Renal cortex interstitium (tissue), 11 donors: ENCODE data around the gene ENGASE. TPM values are rescaled to one million over a fixed set of nuclear protein-coding genes. Genes with fewer than 3 reads are reported as not detected.

Experiments
- DNase-seq, 11 donors: peaks; one replicate each; pipeline ENCODE4 v3.0.0-alpha.2; 2013; ENCODE audit warnings: low read depth in 9 of 11, low spot score in 4 of 11; ENCODE audit errors: extremely low read depth in 1 of 11
- polyA plus RNA-seq, 3 donors: library from polyadenylated mRNA; unstranded; fragments of 120-200 nt; gene quantifications; one replicate each; pipeline ENCODE4 v1.2.1, GENCODE V29; 2013; ENCODE audit not compliant: insufficient read length in 3 of 3

ENGASE gene
- polyA plus RNA-seq, 3 donors = 14.6 to 29.0 (median 22.4) TPM

DNA sequence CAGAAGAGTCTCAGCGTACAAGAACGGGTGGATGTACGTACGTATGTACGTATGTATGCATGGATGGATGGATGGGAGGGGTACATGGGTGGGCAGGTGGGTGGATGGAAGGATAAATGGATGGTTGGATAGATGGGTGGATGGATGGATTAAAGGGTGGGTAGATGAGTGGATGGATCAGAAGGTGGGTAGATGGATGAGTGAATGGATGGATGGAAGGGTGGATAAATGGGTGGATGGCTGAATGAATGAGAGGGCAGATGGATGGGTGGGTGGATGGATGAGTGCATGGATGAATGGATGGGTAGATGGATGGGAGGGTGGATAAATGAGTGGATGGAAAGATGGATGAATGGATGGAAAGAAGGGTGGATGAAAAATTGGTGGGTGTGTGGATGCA lies 45.6 kb downstream of the ENGASE start:
- DNase-seq = no peak

DNA sequence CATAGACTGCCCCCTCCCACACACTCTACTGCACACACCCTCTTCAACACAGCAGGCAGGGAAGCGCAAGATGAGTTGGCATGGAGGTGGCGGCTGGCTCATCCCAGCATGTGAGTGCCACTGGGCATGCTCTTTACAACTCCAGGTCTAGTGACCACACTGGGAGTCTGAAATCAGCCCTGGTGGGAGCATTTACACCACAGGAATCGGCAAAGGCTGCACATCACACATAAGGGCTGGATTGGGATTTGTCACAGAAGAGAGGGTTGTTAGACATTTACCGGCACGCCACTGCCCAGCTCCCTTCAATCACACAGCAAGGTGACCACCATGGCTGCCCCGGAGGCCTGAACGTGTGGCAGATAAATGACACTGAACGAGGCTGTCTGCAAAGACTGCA lies 49.4 kb downstream of the ENGASE start:
- DNase-seq = no peak

DNA sequence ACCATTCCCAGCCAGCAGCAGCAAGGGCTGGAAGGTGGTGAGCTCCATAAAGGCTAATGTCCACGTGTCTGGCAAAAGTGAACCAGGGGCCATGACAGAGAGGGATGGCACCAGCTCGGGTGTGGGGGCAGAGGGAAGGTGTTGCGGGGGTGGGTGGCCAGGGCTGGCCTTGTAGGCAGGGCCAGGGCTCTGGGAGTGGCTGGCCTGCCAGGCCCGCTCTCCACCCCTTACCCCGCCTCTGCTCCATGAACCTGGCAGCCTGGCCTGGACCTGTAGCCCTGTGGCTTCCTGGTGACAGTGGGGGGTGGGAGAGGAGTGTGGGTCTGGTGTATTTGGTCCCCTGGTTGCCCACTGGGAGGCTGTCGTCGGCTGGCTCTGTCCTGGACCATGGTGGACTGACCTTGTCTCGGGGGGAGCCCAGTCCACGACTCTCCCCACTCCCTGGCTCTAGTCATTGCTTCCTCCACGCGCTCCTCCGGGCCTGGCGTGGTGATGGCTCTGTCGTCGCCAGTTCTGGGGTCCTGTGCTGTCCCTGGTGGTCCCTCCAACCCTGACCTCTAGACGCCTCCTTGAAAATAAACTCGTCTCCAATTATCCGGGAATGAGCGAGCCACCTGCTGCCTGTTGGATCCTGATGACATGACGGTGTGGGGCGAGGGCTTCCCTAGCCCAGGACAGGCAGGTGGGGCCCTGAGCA lies 50.0 kb downstream of the ENGASE start:
- no peak for DNase-seq

DNA sequence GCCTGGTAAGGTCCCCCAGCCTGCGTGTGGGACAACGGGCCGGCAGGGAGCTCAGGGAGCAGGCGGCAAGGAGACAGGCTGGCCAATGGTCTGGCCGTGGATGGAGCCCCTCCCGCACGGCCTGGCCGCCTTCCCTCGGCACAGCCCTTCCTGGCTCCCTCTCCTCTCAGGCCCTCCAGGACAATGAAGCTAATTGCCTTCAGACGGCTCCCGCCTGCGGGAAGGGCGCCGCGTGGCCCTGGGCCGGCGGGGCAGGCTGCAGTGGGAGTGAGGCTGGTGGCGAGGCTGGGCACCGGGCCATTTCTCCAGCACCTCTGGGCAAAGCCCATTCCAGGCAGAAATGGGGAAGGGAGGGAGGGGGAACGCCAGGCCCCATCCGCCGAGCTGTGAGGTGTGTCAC lies 50.9 kb downstream of the ENGASE start:
- DNase-seq = no peak

DNA sequence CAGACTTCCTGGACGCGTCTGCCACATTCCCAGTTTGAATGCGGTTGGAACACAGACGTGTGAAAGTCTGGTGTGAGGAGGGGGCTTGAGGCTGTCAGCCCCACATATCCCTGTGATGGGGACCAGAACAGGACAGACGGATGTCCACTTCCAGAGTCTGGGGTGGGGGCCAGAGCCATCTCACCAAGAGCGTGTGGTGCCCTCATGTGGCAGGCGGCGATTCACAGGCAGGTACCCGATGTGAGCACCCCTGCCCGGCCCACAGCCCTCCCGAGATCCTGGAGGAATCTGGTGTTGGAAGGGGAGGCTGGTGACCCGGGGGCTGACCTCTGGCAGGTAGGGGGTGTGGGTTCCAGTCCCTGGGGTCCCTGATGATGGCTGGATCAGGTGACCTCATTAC lies 51.5 kb downstream of the ENGASE start:
- no peak for DNase-seq

DNA sequence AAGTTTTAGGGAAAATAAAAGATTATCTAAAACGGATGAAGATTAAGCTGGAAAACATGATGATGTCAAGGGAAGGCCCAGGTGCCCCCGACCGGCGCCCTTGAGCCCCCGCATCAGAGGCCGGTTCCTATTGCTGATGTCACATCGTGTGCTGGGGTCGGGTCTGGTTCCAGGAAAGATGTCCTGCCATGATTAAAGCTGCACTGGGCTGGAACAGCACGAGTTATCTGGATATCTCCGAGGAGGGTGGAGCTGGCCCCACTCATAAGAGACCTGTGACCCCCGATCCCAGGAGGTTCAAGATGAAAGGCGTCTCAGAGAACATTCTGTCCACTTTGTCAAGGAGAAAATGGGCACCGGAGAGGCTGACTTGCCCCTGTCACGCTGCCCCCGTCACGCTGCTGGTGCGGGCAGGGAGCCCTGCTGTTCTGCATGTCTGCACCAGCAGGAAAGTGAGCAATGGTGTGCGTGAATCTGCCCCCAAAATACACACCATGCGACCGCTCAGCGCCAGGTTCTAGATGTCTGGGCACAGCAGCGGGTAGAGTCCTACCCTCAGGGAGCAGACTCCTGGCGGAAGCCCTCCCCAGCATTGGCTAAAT lies 53.0 kb downstream of the ENGASE start:
- DNase-seq = no peak

DNA sequence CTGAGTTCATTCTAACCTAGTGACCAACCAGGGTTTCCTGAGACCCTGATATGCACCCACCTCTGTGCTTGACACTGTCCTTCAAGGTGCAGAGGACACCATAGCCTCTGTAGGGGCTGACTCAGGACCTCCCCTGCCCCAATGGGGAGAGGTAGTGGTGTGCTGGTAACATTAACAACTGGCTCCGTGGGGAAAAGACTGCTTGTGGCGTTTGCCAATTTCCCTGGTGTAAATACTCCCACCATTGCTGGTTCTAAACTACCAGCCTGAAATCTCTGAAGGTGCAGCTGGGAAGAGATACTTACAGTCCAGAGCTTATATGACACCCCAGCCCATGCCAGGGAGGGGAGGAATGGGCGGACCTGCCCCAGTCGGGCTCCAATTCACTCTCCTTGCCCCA lies 54.9 kb downstream of the ENGASE start:
- DNase-seq = no peak

DNA sequence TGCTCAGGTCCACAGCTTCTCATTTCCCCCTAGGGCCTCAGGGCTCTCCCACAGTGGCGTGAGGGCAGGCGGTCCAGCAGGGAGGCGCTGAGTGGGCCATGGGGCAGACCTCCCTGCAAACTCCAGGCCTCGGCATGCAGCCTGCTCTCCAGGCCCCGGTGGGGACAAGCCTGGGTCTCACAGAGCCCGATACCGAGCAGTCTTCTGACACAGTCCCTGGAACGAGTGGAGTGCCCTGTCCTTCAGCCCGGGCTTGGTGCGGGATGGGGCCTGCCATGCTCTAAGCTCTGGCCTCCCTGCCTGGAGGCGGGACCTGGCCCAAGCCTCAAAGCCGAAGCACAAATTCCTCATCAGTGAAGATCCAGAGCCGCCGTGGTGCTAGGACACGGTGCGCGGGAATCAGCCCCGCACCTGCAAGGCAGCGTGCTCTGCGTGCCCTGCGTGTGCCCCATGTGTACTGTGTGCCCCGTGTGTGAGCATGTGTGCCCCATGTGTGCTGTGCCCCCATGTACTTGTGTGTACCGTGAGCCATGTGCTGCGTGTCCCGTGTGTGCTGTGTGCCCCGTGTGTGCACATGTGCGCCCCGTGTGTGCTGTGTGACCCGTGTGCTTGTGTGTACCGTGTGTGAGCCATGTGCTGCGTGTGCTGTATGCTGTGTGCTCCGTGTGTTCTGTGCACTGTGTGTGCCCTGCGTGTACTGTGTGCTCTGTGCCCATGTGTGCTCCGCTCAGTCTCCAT lies 56.1 kb downstream of the ENGASE start:
- no peak for DNase-seq

DNA sequence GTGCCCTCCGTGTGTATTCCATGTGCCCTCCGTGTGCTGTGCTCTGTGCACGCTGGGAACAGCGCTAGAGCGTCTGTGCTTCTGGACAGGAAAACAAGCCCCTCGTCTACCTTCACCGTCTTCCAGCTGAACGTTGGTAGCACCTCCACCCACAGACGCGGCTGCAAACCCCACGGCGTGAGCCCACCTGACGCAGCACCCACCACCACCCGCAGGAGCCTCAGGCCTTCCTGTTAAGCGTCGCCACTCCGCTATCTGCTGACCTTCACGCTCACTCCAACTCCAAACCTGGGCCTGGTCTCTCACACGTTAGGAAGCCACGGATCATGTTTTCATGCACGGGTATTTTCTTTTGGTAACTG lies 56.6 kb downstream of the ENGASE start:
- DNase-seq = no peak

DNA sequence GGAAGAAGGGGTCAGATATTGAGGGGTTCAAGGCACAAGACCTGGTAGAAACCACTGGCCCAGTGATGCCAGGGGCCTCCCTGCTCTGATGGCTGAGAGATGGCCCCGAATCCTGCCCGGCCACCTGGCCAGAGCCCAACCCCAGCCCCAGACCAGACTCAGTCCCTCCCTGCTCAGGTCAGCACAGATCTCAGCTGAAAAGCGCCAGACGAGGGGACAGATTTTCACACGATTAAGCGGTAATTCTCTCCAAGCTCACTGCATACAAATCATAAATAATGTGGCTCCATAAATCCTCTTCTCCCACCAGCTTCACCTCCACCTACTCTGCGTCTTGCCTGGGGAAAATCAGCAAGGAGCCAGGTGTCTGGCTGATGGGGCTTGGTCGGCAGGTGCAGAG lies 57.1 kb downstream of the ENGASE start:
- DNase-seq = no peak

DNA sequence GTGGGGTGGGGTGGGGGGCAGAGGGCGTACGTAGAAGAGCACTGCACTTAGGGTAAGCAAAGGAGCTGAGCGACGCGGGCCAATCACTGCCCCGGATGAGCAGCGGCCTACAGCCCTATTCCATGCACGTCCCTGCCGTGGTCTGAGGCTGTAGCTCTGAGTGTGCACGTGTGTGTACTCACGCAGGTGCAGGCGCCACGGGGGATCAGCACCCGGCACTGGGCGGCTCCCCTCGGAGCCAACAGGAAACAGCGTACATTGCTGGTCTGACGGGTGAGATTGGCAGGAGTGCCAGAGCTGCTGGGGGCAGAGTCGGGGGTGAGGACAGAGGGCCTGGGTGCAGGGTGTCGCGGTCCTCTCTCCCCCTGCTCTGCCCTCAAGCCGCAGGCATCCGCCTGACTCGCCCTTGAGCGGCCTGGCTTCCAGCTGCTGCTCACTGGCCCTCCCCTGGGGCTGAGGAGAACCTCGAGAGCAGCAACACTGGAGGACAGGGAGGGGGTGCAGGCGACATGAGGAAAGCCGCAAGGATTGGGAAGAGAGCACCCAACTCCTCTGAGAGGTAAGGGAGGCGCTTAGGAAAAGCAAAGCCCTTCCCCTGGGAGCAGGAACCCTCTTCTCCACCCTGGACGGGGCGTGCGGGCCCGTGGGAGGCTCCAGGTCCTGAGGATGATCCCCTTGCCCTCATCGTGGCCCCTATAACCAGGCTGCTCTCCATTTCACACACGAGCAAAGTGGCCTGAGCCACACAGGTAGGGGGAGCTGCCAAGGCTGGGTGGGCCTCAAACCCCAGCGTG lies 57.8 kb downstream of the ENGASE start:
- DNase-seq = no peak

DNA sequence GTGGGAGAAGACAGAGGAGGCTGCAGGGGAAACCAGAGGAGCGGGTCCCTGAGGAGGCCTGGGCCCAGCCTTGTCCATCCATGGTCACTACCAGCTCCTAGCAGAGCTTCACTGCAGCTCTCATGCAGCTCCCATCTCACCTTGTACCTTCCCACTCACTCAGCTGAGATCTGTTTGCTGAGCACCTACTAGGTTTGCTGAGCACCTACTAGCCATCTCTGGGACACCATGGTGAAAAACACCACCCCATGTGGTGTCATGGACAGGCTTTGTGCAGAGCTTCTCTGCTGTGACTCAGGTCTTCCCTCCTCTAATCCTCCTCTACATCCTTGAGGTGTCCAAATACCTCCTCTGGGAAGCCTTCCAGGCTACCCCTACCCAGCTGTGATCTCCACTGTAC lies 58.6 kb downstream of the ENGASE start:
- no peak for DNase-seq

DNA sequence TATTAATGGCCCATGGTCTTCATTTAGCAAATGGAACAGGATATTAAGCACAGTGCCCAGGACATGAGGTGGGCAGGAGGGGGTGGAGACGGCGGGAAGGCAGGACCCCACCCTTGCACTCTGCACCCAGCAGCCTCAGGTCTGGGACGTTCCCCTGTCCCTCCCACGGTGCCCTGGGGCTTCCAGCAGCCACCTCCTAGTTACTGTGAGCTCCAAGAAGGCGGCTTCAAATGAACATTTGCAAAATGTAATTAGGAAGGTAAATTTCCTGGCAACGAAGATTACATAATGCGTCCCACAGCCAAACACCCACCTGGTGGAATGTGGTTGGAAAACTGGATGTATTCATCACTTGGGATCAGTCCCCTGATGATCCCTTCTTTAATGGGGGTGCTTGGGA lies 59.4 kb downstream of the ENGASE start:
- DNase-seq = no peak

DNA sequence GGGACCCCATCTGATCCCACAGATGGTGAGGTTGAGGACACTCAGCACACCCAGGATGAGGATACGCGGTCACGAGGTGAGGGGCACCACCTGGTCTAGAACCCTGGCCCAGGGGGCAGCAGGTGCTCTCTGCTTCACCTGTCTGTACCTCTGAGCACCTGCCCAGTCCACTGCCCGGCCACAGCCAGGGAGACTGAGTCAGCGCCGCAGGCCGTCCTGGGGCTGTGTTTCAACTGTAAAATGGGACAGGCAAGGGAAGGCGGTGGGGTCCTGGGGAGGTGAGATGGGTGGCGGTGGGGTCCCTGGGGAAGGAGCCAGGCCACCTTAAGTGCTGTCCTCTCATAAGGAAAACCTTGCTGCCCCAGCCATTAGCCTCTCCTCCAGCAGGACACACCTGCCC lies 60.4 kb downstream of the ENGASE start:
- DNase-seq = no peak

DNA sequence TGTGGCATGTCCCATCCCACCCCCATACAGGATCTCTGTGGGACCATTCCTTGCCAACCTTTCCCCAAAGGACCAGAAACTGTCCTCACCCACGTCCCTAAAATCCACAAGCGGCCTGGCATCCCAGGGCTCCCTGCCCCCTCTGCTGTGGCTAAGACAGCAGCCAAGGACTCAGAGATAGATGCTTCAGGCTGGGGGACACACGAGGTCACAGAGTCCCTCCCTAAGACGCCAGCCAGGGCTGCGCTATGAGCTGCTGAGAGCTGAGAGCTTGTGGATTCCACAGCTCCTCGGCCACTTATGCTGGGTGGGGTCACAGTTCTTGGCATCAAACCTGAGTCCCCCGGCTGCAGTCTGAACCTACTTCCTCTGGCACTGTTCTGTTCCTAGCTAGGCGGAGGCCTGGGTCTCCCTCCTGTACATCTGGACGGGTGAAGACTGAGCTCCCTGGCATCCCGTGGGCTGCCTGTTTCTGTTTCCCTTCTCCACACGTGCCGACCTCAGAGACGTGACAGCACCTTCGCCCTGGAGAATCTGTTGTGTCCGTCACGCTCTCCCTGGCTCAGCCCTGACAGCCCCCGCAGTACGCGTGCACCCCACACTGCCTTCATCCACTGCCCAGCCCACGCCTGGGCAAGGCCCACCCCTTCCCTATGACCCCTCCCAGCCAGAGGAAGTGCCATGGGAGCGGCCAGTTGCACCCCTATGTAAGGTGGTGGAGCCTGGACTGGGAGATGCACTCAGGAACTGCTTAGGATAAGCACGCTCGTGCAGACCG lies 61.2 kb downstream of the ENGASE start:
- no peak for DNase-seq
